HG03139 (cell line): ENCODE measurements around the gene CIDEB.

Experiments
- ATAC-seq: cut with Tn5 transposase; IDR thresholded peaks from one replicate; pipeline ENCODE4 v1.9.1; 2021; ENCODE audit not compliant: unreplicated experiment

Gene CIDEB

GRCh38 chr14:24270537-24271133 lies 37.1 kb downstream of the CIDEB start:
- ATAC-seq = no peak

- ATAC-seq = no peak
These were observed 37.8 kb downstream of the CIDEB start for GRCh38 chr14:24269910-24270536.

DNA sequence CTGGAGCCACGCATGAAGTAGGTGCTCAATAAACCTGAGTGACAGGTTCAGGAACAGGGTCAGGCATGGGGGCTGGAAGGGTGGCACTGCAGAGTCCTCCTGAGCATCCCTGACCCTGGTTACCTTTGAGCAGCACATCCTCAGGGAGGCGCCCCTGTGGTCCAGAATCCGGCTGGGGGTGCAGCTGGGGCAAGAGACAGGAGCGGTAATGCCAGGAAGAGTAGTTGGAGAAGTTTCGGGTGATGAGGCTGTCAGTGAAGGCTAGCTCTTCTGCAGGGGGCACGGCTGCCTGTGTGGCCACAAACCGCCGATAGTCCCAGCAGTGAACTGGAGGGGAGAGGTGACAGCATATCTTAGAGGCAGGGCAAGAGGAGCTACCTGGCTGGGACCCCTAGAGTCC lies 38.4 kb downstream of the CIDEB start:
- ATAC-seq = no peak

GRCh38 chr14:24268225-24268624 lies 39.6 kb downstream of the CIDEB start:
- ATAC-seq = no peak

GRCh38 chr14:24267516-24267915 lies 40.3 kb downstream of the CIDEB start:
- ATAC-seq = no peak

GRCh38 chr14:24266344-24267244 lies 41.2 kb downstream of the CIDEB start:
- ATAC-seq = no peak

DNA sequence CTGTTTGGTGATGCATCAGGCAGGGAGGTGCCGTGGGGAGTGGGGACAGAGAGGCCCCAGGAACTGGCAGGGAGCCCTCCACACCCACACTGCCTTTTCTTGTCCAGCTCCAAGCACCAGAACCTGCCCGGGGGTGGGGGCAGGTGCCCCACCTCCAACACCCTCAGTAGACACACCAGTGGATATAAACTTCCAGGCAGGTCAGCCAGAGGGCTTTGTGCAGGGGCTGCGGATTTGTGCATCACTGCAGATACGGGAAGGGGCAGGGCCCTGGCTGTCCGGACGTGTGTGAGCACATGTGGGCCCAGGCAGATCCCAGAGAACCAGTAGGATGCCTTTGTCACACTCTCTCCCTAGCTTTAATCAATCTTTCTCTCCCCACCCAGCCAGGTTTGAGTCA lies 43.5 kb downstream of the CIDEB start:
- no peak for ATAC-seq

DNA sequence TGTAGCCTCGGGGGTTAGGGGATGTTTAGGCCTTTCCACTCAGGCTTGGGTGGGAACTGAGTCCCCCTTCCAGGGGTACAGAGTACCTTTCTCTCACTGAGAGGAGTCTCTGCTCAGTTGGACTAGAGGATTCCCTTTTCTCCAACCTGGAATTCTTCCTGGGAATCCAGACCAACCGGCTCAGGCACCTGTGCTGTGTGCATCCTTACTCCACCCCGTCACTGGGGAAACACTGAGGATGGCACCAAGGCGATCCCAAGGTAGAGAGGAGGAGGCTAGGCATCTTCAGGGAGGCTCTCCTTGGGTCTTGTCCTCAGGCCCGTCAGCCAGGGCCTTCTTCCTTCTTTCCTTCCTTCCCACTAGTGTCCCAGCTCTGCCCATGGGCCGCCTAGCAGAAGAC lies 43.9 kb downstream of the CIDEB start:
- no peak for ATAC-seq

DNA sequence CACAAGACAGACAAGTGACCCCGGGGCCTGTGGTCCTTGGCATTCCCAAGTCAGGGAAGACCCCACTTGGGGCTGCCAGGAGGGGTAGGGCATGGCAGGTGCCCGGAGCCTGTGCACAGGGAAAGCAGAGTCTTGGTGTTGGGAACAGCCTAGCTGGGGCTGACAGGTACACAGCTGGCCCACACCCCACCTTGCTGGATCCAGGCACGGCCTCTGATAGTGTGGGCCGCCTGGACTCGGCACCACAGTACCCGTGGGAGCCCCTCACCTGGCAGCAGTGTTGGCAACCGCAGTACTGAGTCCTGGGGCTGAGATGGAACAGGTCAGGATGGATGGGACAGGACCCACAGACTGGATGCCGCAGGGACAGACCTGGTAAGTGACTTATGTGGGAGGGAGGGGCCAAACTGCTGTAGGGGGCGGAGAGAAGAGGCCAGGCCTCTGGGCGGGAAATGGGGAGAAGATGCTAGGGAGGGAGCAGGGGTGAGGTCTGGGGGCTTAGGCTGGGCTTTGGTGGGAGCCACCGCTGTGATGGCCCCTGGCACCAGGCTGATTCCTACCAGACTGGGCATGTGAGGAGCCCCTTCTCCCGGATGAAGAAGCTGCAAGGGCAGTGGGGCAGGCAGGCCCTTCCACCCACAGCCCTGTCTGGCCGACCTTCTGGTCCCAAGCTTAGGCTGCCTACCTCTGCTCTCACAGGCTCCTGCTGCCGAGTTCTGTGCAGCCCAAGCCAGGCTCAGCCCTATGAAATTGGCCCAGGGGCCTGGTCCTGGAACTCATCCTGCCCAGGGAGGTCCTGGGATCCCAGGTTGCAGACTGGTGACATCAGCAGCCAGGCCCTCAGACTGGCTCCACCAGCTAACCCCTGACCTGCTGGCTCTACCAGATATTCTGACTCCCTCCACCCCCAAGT lies 44.7 kb downstream of the CIDEB start, which contains the start of gene TGM1:
TGM1 (minus strand) TSS at position 357 of the 913 bp plus-strand sequence. CDS start 825 bp downstream, outside the sequence.
- ATAC-seq = no peak

DNA sequence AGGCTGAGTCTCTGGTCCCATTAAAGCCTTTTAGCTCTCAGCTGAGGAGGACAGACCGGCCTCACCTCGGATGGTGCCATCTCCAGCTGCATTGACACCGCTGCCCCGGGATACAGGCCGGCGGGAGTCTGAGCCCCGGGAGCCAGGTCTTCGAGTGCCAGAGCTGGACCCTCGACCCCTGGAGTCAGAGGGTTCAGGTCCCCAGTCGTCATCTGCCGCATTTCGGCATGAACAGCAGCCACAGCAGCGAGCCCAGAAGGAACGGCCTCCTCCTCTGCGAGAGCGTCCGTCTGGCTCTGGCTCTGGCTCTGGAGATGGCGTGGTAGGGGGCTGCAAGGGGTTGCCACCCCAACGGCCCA lies 45.8 kb downstream of the CIDEB start:
- no peak for ATAC-seq

- no peak for ATAC-seq
These were observed 46.4 kb downstream of the CIDEB start for GRCh38 chr14:24261256-24261968.

- no peak for ATAC-seq
These were observed 47.0 kb downstream of the CIDEB start for GRCh38 chr14:24260780-24261157.

GRCh38 chr14:24260026-24260779 lies 47.6 kb downstream of the CIDEB start:
- ATAC-seq = no peak

DNA sequence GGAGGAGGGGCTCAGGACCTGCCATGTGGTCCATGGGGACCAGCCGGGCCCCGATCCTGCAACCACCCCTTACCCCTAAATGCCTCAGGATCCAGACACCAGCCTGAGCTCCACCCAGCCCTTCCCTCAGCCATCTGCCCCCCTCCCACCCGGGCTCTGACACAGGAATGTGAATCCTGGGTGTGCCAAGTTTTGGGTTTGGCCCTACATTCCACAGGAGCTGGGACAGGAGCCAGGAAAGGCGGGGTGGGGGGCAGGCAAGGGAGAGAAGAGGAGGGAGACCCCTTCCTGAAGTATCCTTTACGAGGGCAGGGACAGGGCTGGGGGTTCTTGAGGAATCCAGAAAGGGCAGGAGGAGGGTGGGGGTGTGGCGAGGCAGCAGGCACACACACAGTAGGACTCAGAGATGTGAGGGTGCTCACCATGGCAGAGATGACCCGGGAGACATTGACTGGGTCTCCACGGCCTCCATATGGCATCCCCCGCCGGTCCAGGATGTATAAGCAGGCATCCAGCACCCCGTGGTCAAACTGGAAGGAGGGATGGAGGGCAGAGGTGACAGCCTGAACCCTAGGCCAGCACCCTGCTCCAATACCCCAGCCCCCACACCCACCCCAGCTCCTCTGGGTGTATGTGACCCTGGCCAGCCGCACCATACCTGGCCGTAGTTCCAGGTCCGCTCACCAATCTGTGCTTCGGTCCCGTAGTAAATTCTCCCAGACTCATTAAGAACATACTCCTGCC lies 48.3 kb downstream of the CIDEB start:
- no peak for ATAC-seq

GRCh38 chr14:24258548-24259265 lies 49.1 kb downstream of the CIDEB start:
- ATAC-seq = no peak

- no peak for ATAC-seq
These were observed 49.7 kb downstream of the CIDEB start for GRCh38 chr14:24258119-24258518.

DNA sequence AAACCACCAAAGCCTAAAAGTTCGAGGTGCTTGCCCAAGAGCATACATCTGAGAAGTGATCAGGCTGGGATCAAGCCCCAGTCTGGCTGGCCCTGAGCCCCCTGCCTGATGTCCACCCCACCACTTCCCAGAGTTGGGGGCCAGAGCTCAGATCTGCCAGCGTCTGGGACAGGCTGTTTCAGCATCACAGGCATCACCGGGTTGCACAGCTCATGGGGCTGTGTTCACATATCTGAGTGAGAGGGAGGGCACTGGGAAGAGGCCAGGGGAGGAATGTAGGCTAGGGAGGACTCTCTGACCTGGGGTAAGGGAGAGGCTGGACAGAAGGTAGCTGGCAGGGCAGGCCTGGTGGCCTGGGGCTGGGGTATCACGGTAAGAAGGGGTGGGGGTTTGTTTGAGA lies 50.8 kb downstream of the CIDEB start:
- ATAC-seq = no peak
